T-helper 2 cell treated with Interferon-gamma antibody and Interleukin-4, amounts not matched to agents 5 μg/mL and 100 μg/mL, for 36 hours (primary cell): ENCODE measurements around the gene EMILIN3.
A peak's percentile ranks its signal among the peaks of the same experiment; 100 is the strongest.

Source experiments
- DNase-seq: peaks from one replicate; pipeline ENCODE4 v3.0.0; 2021; ENCODE audit warnings: low spot score
- H3K27ac Mint-ChIP-seq: one replicate; pipeline ENCODE4 v1.8.0; 2021; ENCODE audit warnings: mild to moderate bottlenecking, mixed read lengths
- H3K27me3 Mint-ChIP-seq: one replicate; pipeline ENCODE4 v1.8.0; 2021; ENCODE audit warnings: low read depth, mixed read lengths
- H3K36me3 Mint-ChIP-seq: one replicate; pipeline ENCODE4 v1.8.0; 2021; ENCODE audit warnings: low read depth, mixed read lengths
- H3K4me1 Mint-ChIP-seq: one replicate; pipeline ENCODE4 v1.8.0; 2021; ENCODE audit warnings: low read depth, mixed read lengths
- H3K4me3 Mint-ChIP-seq: one replicate; pipeline ENCODE4 v1.8.0; 2022; ENCODE audit warnings: mild to moderate bottlenecking, moderate library complexity, mixed read lengths
- H3K9me3 Mint-ChIP-seq: one replicate; pipeline ENCODE4 v1.8.0; 2021; ENCODE audit warnings: mixed read lengths

Gene EMILIN3

DNA sequence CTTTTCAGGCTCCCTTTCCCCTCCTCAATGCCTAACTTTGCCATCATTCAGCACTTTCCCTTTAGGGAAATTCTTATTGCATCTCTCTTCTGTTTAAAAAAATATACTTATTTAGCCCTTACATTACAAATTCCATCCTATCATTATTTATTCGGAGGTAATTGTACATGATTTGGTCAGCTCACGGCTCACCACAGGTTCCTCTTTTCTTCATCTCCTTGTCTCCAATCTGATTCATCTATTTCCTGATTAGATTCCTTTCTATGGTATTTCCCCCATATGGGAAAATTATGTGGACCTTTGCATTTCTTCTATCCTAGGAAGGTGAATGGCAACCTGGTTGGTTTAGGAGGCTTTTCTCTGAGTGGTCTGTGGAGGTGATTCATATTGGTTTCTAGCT lies 12.9 kb upstream of the EMILIN3 start:
- peaks cover 34% of the 10 kb centered on the region for H3K27me3 Mint-ChIP-seq

DNA sequence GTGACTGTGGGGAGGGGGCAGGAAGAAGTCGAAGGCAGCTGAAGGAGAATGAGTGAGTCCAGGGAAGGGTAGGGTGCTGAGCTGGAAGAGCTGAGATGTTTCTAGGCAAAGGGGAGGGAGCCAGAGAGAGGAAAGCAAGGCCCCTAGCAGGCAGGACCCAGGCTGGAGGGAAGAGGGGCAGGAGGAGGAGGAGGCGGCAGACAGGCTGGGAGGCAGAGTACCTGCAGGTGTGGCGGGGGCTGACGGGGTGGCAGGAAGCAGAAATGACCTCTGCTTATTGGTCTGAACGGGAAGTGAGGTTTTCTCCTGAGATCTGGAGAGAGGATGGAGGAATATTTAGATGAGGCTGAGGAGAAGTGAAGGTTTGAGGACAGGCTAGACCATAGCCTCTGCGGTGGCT lies 10.7 kb upstream of the EMILIN3 start:
- Mint-ChIP-seq H3K27me3 (peaks cover 38% of the 10 kb centered on the region), H3K36me3 (no peaks in the 10 kb centered on the region), H3K27ac (no peak overlapping the region)

More for the DNA sequence above, 12.9 kb upstream of the EMILIN3 start:
- Mint-ChIP-seq H3K4me3 (no peak overlapping the region), H3K27ac (no peak overlapping the region), H3K4me1 (peaks cover 7% of the 10 kb centered on the region), H3K9me3 (no peaks in the 10 kb centered on the region), H3K36me3 (no peaks in the 10 kb centered on the region)
- no peak for DNase-seq

DNA sequence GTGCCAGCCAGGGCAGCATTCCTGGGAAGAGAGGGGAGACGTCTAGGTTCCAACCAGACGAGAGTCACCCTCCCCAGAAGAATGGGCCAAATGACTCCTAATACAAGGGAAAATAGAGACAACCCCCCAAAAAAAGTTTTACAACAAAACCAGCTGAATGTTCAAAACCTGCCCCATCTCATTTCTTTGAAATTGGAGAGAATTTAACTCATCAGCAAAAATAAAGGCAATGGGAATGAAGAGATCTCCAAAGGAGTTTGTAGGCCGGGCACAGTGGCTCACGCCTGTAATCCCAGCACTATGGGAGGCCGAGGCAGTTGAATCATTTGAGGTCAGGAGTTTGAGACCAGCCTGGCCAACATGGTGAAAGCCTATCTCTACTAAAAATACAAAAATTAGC lies 9.7 kb upstream of the EMILIN3 start:
- Mint-ChIP-seq H3K4me1 (peaks cover 2% of the 10 kb centered on the region), H3K27me3 (peaks cover 38% of the 10 kb centered on the region), H3K4me3 (no peak overlapping the region), H3K27ac (no peak overlapping the region), H3K9me3 (peaks cover 1% of the 10 kb centered on the region), H3K36me3 (no peaks in the 10 kb centered on the region)
- DNase-seq, result no peak

More for the DNA sequence above, 10.7 kb upstream of the EMILIN3 start:
- Mint-ChIP-seq H3K9me3 (no peaks in the 10 kb centered on the region), H3K4me1 (peaks cover 5% of the 10 kb centered on the region), H3K4me3 (no peak overlapping the region)
- DNase-seq, result no peak

DNA sequence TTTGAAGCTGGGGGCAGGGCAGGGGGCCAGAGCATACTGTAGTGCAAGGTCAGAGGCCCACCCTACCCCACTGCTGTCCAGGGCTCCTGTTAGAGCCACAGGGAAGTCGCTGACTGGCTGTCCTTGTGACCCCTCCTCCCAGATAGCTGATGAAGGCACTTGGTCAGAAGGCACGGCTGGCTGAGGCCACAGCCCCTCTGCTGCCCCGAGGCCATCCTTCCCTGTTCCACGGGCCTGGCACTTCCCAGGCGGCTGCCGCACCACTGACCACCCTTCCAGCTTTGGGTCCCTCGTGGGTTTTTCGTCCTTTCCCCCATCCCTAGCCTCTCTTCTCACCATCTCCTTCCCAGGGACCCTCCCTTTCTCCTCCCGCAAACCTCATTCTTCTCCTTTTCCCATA lies 9.2 kb upstream of the EMILIN3 start:
- peaks cover 36% of the 10 kb centered on the region for H3K27me3 Mint-ChIP-seq
- H3K4me3 Mint-ChIP-seq, result no peak overlapping the region
- H3K27ac Mint-ChIP-seq, result no peak overlapping the region
- peaks cover 2% of the 10 kb centered on the region for H3K4me1 Mint-ChIP-seq
- DNase-seq, result no peak
- H3K36me3 Mint-ChIP-seq, result no peaks in the 10 kb centered on the region
- H3K9me3 Mint-ChIP-seq, result peaks cover 4% of the 10 kb centered on the region

DNA sequence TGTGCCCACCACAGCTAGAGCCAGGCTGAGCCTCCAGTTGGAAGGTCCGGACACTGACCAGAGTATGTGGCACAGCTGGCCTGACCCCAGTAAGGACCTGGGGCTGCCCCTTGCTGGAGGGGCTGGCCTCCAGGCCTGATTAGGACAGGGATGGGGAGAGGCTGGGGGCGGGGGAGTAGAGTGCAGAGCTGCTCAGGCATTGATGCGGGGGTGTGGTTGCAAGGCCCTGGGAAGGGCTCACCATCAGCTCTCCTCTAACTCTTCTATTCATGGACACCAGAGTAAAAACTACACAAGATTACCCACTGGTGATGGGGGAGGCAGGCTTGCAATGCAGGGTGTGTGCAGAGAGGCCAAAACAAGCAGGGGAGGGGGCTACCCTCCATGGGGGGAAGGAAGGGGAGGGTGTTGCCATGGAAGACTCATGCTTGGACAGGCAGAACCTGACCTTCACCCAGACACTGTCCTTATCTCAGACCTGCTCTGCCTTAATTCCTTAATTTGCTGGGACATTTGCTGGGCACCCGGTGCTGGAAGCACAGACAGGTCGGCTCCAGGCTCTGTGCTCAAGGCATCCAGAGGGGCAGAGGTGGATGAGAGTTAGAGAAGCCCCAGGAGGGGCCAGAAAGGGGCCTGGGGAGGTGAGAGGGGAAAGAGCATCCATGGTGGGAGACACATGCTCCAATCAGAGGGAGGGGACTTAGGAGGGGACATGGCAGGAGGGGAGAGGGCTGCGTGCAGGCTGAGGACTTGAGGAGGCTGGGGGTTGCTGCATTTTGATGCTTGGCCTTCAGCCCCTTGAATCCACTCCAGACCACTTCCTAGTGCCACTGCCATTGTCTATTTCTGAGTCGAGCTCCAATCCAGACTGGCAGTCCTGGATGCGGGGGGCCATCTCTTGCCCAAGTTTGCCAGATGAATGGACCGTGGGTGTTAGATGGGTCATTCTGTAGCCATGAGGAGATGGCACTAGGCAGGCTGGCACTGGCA lies 7.6 kb upstream of the EMILIN3 start:
- Mint-ChIP-seq H3K27ac (no peak overlapping the region), H3K27me3 (peaks cover 24% of the 10 kb centered on the region), H3K4me1 (no peaks in the 10 kb centered on the region)

DNA sequence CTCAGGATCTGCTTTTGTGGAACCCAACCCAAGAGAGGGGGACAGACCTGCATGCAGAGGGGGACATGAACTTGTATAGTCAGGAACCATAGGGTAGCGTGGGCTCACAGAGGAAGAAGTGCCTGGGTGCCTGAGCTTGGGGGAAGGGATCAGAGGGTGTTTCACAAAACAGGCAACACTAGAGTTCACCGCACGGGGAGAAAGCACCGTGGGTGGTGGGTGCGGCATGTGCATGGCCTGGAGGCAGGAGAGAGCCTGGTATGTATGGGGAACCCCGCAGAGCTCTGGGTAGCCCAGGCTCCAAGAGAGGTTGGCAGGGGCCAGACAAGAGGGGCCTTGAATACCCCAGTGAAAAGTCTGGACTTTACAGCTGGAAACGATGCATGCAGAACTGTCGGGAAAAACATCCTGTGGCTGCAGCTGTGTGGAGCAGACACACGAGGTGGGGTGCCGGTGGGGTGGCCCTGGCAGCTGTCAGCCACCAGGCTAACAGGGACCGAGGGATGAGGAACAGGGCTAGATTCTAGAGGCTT lies 6.7 kb upstream of the EMILIN3 start:
- DNase-seq, result no peak
- H3K4me1 Mint-ChIP-seq, result no peaks in the 10 kb centered on the region
- H3K4me3 Mint-ChIP-seq, result no peak overlapping the region
- H3K36me3 Mint-ChIP-seq, result no peaks in the 10 kb centered on the region
- peaks cover 4% of the 10 kb centered on the region for H3K9me3 Mint-ChIP-seq
- peaks cover 23% of the 10 kb centered on the region for H3K27me3 Mint-ChIP-seq
- no peak overlapping the region for H3K27ac Mint-ChIP-seq

More for the DNA sequence above, 7.6 kb upstream of the EMILIN3 start:
- H3K9me3 Mint-ChIP-seq, result peaks cover 4% of the 10 kb centered on the region
- DNase-seq, result no peak
- H3K36me3 Mint-ChIP-seq, result no peaks in the 10 kb centered on the region
- no peak overlapping the region for H3K4me3 Mint-ChIP-seq

DNA sequence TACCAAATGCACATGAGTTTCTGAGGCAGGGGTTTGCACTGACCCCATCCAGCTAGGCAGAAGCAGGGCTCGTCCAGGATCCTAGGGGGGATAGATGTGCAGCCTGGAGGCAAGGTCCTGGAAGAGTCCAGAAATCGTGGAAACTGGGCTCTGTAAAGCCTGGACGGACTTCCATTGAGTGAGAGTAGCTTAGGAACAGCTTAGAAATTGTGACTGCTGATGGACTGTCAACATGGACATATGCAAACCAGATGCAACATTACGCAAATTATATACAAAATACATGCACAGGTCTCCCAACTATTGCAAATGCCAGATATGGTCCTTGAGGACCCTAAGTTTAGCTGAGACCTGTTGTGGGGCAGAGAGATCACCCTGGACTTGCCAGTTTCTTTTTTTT lies 4.8 kb upstream of the EMILIN3 start:
- peaks cover 27% of the 10 kb centered on the region for H3K27me3 Mint-ChIP-seq
- no peak overlapping the region for H3K4me3 Mint-ChIP-seq
- peaks cover 4% of the 10 kb centered on the region for H3K9me3 Mint-ChIP-seq

DNA sequence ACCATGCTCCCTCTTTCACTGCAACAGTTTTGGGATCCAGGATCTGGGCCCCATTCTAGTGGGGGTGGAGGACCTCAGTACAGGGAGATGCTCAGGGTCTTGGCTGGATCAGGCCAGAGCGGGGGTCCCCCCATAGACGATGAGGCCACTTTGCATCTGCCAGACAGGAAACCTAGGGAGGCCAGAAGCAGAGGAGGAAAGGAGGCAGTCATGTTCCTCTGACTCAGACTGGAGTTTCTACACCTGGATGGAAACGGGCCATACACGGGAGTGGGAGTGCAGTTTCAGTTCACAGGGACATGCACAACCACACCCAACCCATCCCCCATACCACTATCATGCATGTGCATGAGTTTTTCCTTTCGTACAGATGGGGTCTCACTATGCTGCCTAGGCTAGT lies 3.6 kb upstream of the EMILIN3 start:
- H3K4me1 Mint-ChIP-seq, result no peaks in the 10 kb centered on the region
- no peak for DNase-seq
- no peak overlapping the region for H3K4me3 Mint-ChIP-seq
- H3K27ac Mint-ChIP-seq, result no peak overlapping the region
- peaks cover 31% of the 10 kb centered on the region for H3K27me3 Mint-ChIP-seq
- H3K9me3 Mint-ChIP-seq, result peaks cover 4% of the 10 kb centered on the region
- no peaks in the 10 kb centered on the region for H3K36me3 Mint-ChIP-seq

More for the DNA sequence above, 4.8 kb upstream of the EMILIN3 start:
- Mint-ChIP-seq H3K4me1 (no peaks in the 10 kb centered on the region), H3K27ac (no peak overlapping the region), H3K36me3 (no peaks in the 10 kb centered on the region)
- DNase-seq, result no peak

DNA sequence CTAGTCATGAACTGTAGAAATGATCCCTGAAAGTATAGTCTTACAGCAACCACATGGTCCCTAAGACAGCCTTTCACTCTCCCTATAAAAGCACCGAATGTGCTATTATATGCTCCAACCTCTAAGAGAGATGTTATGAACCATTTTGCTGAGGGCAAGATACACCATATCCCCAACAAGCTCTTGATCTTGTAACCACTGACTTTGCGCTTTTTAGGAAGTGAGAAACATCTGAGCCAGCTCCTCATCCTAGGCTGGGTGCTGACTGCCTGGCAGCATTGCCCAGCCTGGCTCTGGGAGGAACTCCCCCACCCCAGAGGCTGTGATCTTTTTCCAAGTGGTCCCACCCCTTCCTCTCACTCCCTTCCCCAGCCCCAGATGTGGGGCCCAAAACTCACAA lies 3.1 kb upstream of the EMILIN3 start:
- no peaks in the 10 kb centered on the region for H3K36me3 Mint-ChIP-seq
- no peak overlapping the region for H3K27ac Mint-ChIP-seq
- H3K27me3 Mint-ChIP-seq, result peaks cover 36% of the 10 kb centered on the region
- no peaks in the 10 kb centered on the region for H3K4me1 Mint-ChIP-seq
- peaks cover 4% of the 10 kb centered on the region for H3K9me3 Mint-ChIP-seq
- no peak for DNase-seq
- no peak overlapping the region for H3K4me3 Mint-ChIP-seq

DNA sequence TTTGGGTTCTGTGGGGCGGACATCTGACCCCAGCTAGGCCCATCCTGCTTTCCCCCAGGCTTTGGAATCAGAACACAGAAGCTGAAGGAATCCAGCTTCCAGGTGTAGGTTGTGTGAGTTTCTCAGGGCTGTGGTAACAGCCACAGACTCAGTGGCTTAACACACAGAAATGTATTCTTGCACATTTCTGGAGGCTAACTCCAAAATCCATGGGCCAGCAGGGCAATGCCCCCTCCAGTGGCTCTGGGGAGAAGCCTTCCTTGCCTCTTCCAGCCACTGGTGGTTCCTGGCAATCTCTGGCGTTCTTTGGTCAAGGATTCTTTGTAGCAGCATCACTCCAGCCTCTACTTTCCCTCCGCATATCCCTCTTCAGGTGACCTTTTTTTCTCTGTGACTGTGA lies 1.3 kb upstream of the EMILIN3 start:
- Mint-ChIP-seq H3K9me3 (peaks cover 4% of the 10 kb centered on the region), H3K4me1 (no peaks in the 10 kb centered on the region), H3K27ac (no peak overlapping the region), H3K27me3 (peaks cover 38% of the 10 kb centered on the region), H3K36me3 (no peaks in the 10 kb centered on the region), H3K4me3 (no peak overlapping the region)
- no peak for DNase-seq

DNA sequence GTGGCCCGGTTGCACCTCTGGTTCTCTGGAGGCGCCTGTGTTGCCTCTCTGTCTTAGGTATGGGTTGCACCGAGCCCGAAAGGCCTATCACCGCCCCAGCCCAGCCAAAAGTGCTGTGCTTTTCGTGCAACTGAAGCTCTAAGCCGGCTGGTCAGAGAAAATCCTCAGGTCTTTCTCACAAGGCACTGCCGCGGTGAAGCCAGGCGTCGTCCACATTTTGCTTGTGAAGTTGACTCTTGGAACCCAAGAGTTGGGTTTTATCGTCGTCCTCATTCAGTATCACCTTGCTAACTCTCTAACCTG lies 726 bp upstream of the EMILIN3 start:
- Mint-ChIP-seq H3K36me3 (no peaks in the 10 kb centered on the region), H3K4me1 (no peaks in the 10 kb centered on the region), H3K27me3 (peaks cover 34% of the 10 kb centered on the region), H3K4me3 (peak overlapping the region; percentile 28), H3K9me3 (peaks cover 4% of the 10 kb centered on the region), H3K27ac (no peak overlapping the region)
- no peak for DNase-seq

DNA sequence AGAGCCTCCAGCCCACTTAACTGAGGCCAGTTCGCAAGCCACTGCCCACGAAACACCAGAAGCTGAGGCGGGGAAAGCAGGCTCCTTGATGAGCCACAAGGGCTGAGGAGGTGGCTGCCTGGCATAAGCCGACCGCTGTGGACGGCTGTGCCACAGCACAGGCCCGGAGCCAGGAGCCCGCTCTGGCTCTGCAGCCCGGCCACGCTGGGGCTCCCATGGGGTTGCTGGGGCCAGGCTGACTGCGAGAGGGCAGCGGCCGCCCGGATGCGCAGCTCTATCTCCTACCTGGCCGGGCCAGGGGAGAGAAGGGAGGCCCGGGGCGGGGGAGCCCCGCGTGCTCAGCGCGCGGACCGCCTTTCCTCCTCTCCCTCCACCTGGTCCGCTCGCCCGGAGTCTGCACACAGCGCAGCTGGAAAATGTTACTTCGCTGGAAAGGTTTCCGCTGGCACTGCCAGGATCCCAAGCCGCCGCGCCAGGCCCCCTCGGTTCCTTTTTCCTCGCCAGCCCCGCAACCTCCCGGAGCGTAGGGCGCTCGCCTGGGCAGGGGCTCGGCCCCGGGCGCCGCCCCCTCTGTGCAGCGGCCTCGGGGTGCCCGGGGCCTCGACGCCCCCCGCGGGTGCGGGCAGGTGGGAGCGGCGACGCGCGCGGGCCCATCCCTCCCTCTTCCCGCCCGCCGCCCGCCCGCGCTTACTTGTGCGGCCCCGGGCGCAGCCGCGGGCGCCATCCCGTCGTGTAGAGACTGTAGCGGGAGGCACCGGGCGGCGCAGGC lies 657 bp downstream of the EMILIN3 start:
- peaks cover 34% of the 10 kb centered on the region for H3K27me3 Mint-ChIP-seq

DNA sequence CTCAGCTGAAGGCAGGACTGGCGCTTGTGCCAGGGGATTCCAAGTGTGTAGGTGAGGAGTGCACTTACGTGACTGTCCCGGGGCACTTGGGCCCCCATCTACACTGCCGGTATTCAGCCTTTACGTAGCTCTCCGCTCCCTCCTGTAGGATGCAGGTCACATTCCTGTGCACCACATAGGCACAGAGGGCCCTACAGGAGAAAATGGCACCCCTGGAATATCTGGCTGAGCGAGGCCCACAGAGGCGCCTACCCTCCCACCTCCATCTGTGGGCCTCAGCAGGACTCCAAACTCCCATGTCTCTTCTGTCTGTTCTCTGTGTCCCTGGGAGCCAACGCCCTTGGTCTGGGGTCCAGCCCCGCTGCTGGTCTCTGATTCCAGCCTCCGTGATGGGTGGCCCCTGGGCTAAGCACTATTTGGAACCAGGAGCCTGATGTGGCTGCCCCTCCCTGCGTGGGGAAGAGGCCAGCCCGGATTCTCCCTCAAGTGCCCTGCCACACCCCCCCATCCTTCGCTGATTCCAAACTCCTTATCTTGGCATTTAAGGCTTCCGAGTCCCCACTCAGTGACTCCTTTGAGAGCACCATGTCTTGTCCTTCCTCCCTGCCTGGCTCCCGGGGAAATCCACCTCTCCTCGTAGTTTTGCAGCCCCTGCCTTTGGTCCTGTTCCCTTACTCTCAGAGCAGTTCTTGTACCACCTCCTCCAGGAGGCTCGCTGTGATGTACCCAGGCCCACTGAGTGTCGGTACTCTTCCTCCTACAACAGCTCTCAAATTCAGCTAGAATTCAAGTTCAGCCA lies 1.5 kb downstream of the EMILIN3 start:
- peaks cover 34% of the 10 kb centered on the region for H3K27me3 Mint-ChIP-seq
- H3K27ac Mint-ChIP-seq, result no peak overlapping the region
- no peaks in the 10 kb centered on the region for H3K9me3 Mint-ChIP-seq
- no peaks in the 10 kb centered on the region for H3K4me1 Mint-ChIP-seq
- no peak overlapping the region for H3K4me3 Mint-ChIP-seq
- no peak for DNase-seq
- no peaks in the 10 kb centered on the region for H3K36me3 Mint-ChIP-seq

More for the DNA sequence above, 657 bp downstream of the EMILIN3 start:
- Mint-ChIP-seq H3K4me3 (no peak overlapping the region), H3K4me1 (no peaks in the 10 kb centered on the region), H3K9me3 (no peaks in the 10 kb centered on the region), H3K36me3 (no peaks in the 10 kb centered on the region), H3K27ac (no peak overlapping the region)
- no peak for DNase-seq
